Neutrophil (primary cell): ENCODE data around the gene MRPL21.

Experiments
- H3K27ac ChIP-seq: fragments of 200-600 bp; sonication (generic); 2 replicates; pipeline ENCODE4 v1.5.1; 2016; ENCODE audit warnings: mild to moderate bottlenecking, moderate library complexity
- H3K27me3 ChIP-seq: fragments of 200-600 bp; sonication (generic); 2 replicates; pipeline ENCODE4 v1.6.0; 2016; ENCODE audit warnings: mild to moderate bottlenecking
- H3K36me3 ChIP-seq: fragments of 200-600 bp; sonication (generic); 2 replicates; pipeline ENCODE4 v1.5.1; 2017
- H3K4me1 ChIP-seq, 2 experiments: fragments of 200-600 bp in 1 of 2; sonication (generic) in 1 of 2; 1 replicate in 1 of 2; 2 replicates in 1 of 2; pipeline versions ENCODE4 v1.5.1 to v1.6.1; 2013 to 2016; ENCODE audit warnings: low read depth in 1 of 2, low read length in 1 of 2, mild to moderate bottlenecking in 1 of 2, moderate library complexity in 1 of 2; ENCODE audit not compliant: control insufficient read depth in 1 of 2, insufficient read depth in 1 of 2
- H3K4me3 ChIP-seq, 2 experiments: fragments of 200-600 bp in 1 of 2; sonication (generic) in 1 of 2; 1 replicate in 1 of 2; 2 replicates in 1 of 2; pipeline ENCODE4 v1.5.1; 2013 to 2016; ENCODE audit warnings: low read depth in 1 of 2, low read length in 1 of 2, mild to moderate bottlenecking in 1 of 2, moderate library complexity in 1 of 2
- H3K9me3 ChIP-seq: fragments of 200-600 bp; sonication (generic); 2 replicates; pipeline ENCODE4 v1.5.1; 2016
- TF ChIP-seq, protein P1 (sequence below): fragments of 200-600 bp; sonication (generic); IDR thresholded peaks from 2 replicates; pipeline ENCODE4 v1.5.1; 2016; ENCODE audit warnings: antibody characterized with exemption

The MRPL21 gene

GRCh38 chr11:68940651-68941323, 37.2 kb upstream of the MRPL21 start:
- H3K27me3 ChIP-seq = no peaks in the 10 kb centered on the region

DNA sequence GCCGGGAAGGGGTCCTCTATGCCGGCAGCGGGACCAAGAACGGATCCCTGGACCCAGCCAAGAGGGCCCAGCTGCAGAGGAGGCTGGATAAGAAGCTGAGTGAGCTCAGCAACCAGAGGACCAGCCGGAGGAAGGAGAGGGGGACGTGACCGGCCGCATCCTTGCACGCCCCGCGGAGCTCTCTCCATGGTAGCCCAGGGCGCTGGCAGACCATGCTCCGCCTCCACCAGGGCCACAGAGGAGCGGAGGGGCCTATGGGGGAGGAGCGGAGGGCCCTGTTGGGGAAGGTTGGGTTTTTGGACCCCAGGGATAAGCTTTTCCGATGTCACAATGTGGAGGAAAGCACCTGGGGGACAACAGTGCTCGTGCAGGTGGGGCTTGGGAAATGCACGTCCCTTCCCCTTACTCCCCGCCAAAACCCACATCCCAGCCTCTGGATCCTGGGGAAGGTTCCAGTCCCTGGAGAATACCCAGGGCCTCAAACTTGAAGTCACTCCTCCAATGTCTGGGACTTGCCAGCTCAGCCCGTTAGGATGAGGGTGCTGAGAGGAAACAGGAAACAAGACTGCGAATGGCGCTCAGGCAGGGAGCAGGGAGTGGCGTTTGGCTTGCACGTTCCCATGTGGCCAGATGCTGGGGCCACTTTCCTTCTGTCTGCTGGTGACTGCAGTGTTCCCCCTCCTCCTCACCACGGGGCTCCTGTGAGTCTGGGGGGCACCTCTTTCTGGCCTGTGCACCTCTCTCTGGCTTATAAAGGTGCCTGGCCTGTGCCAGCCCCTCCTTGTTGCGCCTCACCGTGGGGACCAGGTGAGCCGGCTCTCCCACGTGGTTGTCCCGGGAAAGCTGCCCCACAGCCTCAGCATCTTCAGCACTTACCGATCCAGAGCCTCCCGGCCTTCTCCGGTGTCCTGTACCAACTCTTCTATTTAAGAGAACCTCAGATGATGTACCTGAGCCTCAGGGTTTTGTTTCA, 36.2 kb upstream of the MRPL21 start:
- TF ChIP-seq, protein P1, sequence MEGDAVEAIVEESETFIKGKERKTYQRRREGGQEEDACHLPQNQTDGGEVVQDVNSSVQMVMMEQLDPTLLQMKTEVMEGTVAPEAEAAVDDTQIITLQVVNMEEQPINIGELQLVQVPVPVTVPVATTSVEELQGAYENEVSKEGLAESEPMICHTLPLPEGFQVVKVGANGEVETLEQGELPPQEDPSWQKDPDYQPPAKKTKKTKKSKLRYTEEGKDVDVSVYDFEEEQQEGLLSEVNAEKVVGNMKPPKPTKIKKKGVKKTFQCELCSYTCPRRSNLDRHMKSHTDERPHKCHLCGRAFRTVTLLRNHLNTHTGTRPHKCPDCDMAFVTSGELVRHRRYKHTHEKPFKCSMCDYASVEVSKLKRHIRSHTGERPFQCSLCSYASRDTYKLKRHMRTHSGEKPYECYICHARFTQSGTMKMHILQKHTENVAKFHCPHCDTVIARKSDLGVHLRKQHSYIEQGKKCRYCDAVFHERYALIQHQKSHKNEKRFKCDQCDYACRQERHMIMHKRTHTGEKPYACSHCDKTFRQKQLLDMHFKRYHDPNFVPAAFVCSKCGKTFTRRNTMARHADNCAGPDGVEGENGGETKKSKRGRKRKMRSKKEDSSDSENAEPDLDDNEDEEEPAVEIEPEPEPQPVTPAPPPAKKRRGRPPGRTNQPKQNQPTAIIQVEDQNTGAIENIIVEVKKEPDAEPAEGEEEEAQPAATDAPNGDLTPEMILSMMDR = no peak
- Histone ChIP-seq H3K4me3 (no peak overlapping the region), H3K9me3 (no peaks in the 10 kb centered on the region), H3K4me1 (no peaks in the 10 kb centered on the region), H3K27ac (no peak overlapping the region), H3K36me3 (peaks cover 72% of the 10 kb centered on the region), H3K27me3 (no peaks in the 10 kb centered on the region)

More at GRCh38 chr11:68940651-68941323, 37.2 kb upstream of the MRPL21 start:
- Histone ChIP-seq H3K4me1 (no peaks in the 10 kb centered on the region), H3K27ac (no peak overlapping the region), H3K36me3 (peaks cover 63% of the 10 kb centered on the region), H3K4me3 (no peak overlapping the region), H3K9me3 (no peaks in the 10 kb centered on the region)
- TF ChIP-seq, protein P1 = no peak

DNA sequence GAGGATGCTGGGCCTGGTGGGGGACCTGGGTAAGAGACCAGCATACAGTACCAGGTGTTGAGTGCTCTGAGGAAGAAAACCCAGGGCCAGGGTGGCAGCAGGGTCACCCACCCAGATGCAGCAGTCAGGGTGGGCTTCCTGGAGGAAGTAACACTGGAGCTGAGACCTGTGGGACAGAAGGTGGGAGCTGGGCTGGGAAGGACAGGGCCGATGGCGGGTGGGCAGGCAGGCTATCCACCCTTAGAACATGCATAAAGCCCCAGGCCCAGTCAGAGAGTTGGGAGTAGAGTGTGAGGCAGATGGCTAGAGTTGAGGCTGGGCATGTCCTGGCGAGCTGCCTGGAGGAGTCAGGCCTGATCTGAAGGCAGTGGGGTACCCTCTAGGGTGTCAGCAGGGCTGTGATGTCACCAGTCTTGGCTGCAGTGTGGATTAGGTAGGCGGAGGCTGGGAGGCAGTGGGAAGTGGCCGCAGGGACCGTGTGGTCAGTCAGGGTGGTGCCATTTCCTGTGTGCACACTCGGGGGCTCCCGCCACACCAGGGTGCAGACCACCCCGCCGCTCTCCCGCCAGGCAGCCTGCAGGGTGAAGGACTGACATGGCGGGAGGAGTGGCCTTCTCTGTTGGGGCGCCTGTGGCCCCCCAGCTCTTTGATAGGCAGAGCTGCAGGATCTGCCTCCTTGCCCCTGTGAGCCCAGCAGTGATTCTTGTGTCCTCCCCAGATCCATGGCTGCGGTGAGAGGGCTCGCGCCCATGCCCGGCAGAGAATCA, 35.4 kb upstream of the MRPL21 start:
- TF ChIP-seq, protein P1 = no peak
- no peaks in the 10 kb centered on the region for H3K27me3 ChIP-seq
- no peak overlapping the region for H3K27ac ChIP-seq
- no peaks in the 10 kb centered on the region for H3K9me3 ChIP-seq
- no peaks in the 10 kb centered on the region for H3K4me1 ChIP-seq
- H3K36me3 ChIP-seq = peaks cover 81% of the 10 kb centered on the region
- H3K4me3 ChIP-seq = no peak overlapping the region

DNA sequence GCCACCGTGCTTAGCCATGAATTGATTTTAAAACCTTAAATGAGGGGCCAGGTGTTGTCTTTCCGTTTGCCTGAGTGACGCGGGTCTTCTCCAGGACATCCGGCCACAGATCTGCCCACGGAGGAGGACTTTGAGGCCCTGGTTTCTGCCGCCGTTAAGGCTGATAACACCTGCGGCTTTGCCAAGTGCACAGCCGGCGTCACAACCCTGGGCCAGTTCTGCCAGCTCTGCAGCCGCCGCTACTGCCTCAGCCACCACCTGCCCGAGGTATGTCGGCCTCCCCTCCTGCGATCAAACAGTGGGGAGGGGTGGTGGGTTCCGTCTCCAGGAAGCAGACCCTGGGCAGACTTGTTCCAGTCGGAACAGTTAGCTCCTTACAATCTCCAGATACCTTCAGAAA, 34.5 kb upstream of the MRPL21 start:
- TF ChIP-seq, protein P1 = no peak
- H3K27ac ChIP-seq = no peak overlapping the region
- peaks cover 90% of the 10 kb centered on the region for H3K36me3 ChIP-seq
- no peaks in the 10 kb centered on the region for H3K9me3 ChIP-seq
- H3K4me3 ChIP-seq = no peak overlapping the region
- no peaks in the 10 kb centered on the region for H3K27me3 ChIP-seq
- no peaks in the 10 kb centered on the region for H3K4me1 ChIP-seq
